WTC11 (cell line): ENCODE data around the gene MDN1. TPM values are rescaled to one million over a fixed set of nuclear protein-coding genes. Genes with fewer than 3 reads are reported as not detected.
"Not testable (repeated sequence)": the region's sequence is repeated elsewhere in the genome, so short reads cannot be mapped to it uniquely, and the experiment has no call there.

Experiments used
- ATAC-seq: fragments of 200-7000 bp; cut with Tn5 transposase; 2 replicates; pipeline ENCODE4 v1.10.0; 2021; ENCODE audit warnings: mild to moderate bottlenecking, moderate library complexity
- CTCF ChIA-PET: fragments of 300-600 bp; sonication (Branson Sonifier 250); formaldehyde crosslinking; loops from one replicate; lab custom pipeline; 2021; ENCODE audit warnings: antibody characterized with exemption; lab: Charles Lee
- POLR2A ChIA-PET: fragments of 350-600 bp; sonication (Branson Sonifier 250); formaldehyde crosslinking; loops from one replicate; lab custom pipeline; 2021; ENCODE audit warnings: antibody characterized with exemption; lab: Charles Lee
- DNase-seq: peaks from one replicate; pipeline ENCODE4 v3.0.0; 2021; ENCODE audit warnings: low spot score
- H3K27ac Mint-ChIP-seq: 2 replicates; pipeline ENCODE4 v1.8.0; 2021; ENCODE audit warnings: mixed read lengths
- H3K27me3 Mint-ChIP-seq: 2 replicates; pipeline ENCODE4 v1.8.0; 2021; ENCODE audit warnings: low read depth, mild to moderate bottlenecking, moderate library complexity, mixed read lengths
- H3K36me3 Mint-ChIP-seq: 2 replicates; pipeline ENCODE4 v1.8.0; 2021; ENCODE audit warnings: mixed read lengths
- H3K4me1 Mint-ChIP-seq: 2 replicates; pipeline ENCODE4 v1.8.0; 2022; ENCODE audit warnings: mixed read lengths
- H3K4me3 Mint-ChIP-seq: 2 replicates; pipeline ENCODE4 v1.8.0; 2021; ENCODE audit warnings: mild to moderate bottlenecking, moderate library complexity, mixed read lengths
- H3K9me3 Mint-ChIP-seq: 2 replicates; pipeline ENCODE4 v1.8.0; 2021; ENCODE audit warnings: mixed read lengths
- ARID4B ChIP-seq: sonication (generic); formaldehyde crosslinking; IDR thresholded peaks from 2 replicates; pipeline ENCODE4 v1.8.0; 2023; ENCODE audit warnings: missing genetic modification reagents, mild to moderate bottlenecking, borderline replicate concordance
- ATF1 ChIP-seq: sonication (generic); formaldehyde crosslinking; IDR thresholded peaks from 2 replicates; pipeline ENCODE4 v1.8.1; 2023; ENCODE audit warnings: mild to moderate bottlenecking, moderate library complexity, missing genetic modification reagents
- CBFB ChIP-seq: sonication (generic); formaldehyde crosslinking; IDR thresholded peaks from 2 replicates; pipeline ENCODE4 v1.8.1; 2022; ENCODE audit warnings: mild to moderate bottlenecking, low read depth, missing genetic modification reagents
- CDX4 ChIP-seq: fragments of 250-450 bp; sonication (Bioruptor Pico); IDR thresholded peaks from 2 replicates; pipeline ENCODE4 v1.9.0; 2021; ENCODE audit warnings: moderate library complexity, mild to moderate bottlenecking, inconsistent platforms, borderline replicate concordance
- CTCF ChIP-seq: fragments of 200-600 bp; IDR thresholded peaks from 2 replicates; pipeline ENCODE4 v1.8.0; 2022; ENCODE audit warnings: antibody characterized with exemption
- E2F1 ChIP-seq: sonication (generic); formaldehyde crosslinking; IDR thresholded peaks from 2 replicates; pipeline ENCODE4 v1.8.0; 2022; ENCODE audit warnings: mild to moderate bottlenecking, missing genetic modification reagents
- EMX1 ChIP-seq: fragments of 250-450 bp; sonication (Bioruptor Pico); IDR thresholded peaks from 2 replicates; pipeline ENCODE4 v1.8.0; 2021; ENCODE audit warnings: mild to moderate bottlenecking
- ETV6 ChIP-seq: sonication (generic); formaldehyde crosslinking; IDR thresholded peaks from 2 replicates; pipeline ENCODE4 v1.8.1; 2022; ENCODE audit warnings: mild to moderate bottlenecking, missing genetic modification reagents
- FOXK1 ChIP-seq: sonication (generic); formaldehyde crosslinking; IDR thresholded peaks from 2 replicates; pipeline ENCODE4 v1.8.0; 2022; ENCODE audit warnings: mild to moderate bottlenecking, moderate library complexity, missing genetic modification reagents
- FOXP1 ChIP-seq: sonication (generic); formaldehyde crosslinking; IDR thresholded peaks from 2 replicates; pipeline ENCODE4 v1.8.0; 2022; ENCODE audit warnings: missing genetic modification reagents, mild to moderate bottlenecking, moderate library complexity, borderline replicate concordance
- MAX ChIP-seq: sonication (generic); formaldehyde crosslinking; IDR thresholded peaks from 2 replicates; pipeline ENCODE4 v1.8.0; 2022; ENCODE audit warnings: mild to moderate bottlenecking, missing genetic modification reagents
- NFYB ChIP-seq: sonication (generic); formaldehyde crosslinking; conservative IDR thresholded peaks from 2 replicates; pipeline ENCODE4 v1.8.0; 2022; ENCODE audit warnings: low read depth, missing genetic modification reagents
- SP1 ChIP-seq: sonication (generic); formaldehyde crosslinking; conservative IDR thresholded peaks from 2 replicates; pipeline ENCODE4 v1.8.1; 2022; ENCODE audit warnings: missing genetic modification reagents
- USF1 ChIP-seq: sonication (generic); formaldehyde crosslinking; IDR thresholded peaks from 2 replicates; pipeline ENCODE4 v1.8.0; 2022; ENCODE audit warnings: mild to moderate bottlenecking, missing genetic modification reagents
- ZBTB21 ChIP-seq: sonication (generic); formaldehyde crosslinking; IDR thresholded peaks from 2 replicates; pipeline ENCODE4 v1.8.1; 2023; ENCODE audit warnings: mild to moderate bottlenecking, missing genetic modification reagents, borderline replicate concordance
- ZNF121 ChIP-seq: sonication (generic); formaldehyde crosslinking; IDR thresholded peaks from 2 replicates; pipeline ENCODE4 v1.8.0; 2023; ENCODE audit warnings: missing genetic modification reagents
- total RNA-seq: library from RNA; stranded (reverse); gene quantifications from 3 replicates; pipeline ENCODE4 v1.2.3, GENCODE V29; 2021

Gene MDN1
- total RNA-seq, 1 experiment from 2014 or later, result 195 TPM

- CTCF ChIA-PET, result interaction anchor here (1.3 kb wide), 1 partner anchor 209 kb away, joined by 4 read pairs; the partner anchor contains the start of gene ANKRD6
Measured at GRCh38 chr6:89641581-89641980, 178.0 kb downstream of the MDN1 start.

GRCh38 chr6:89640804-89641203, 178.8 kb downstream of the MDN1 start:
- TF ChIP-seq CTCF, result no peak
- TF ChIP-seq ARID4B (CRISPR knock-in tag), result no peak
- no peak for TF ChIP-seq ETV6
- TF ChIP-seq CDX4 (CRISPR knock-in tag), result no peak

More at GRCh38 chr6:89641581-89641980, 178.0 kb downstream of the MDN1 start:
- Mint-ChIP-seq H3K36me3 (peaks cover 56% of the 10 kb centered on the region), H3K4me1 (peaks cover 14% of the 10 kb centered on the region), H3K27ac (peak overlapping the region; percentile 58; the same call in 1 of the 2 replicates)
- H3K27me3 Mint-ChIP-seq, H3K9me3 Mint-ChIP-seq, DNase-seq, H3K4me3 Mint-ChIP-seq, ATAC-seq, POLR2A ChIA-PET: not testable (repeated sequence)
- TF ChIP-seq ZNF121 (CRISPR knock-in tag), result peak; percentile 81

GRCh38 chr6:89638320-89639195, 181.0 kb downstream of the MDN1 start, which contains the start of gene LYRM2:
TSS of gene LYRM2 (minus strand) at chr6:89638747. CDS start at chr6:89638716, 31 bp downstream.
- TF ChIP-seq EMX1 (CRISPR knock-in tag) (no peak), FOXK1 (peak; percentile 81), CTCF (no peak), MAX (CRISPR knock-in tag) (peak; percentile 61), E2F1 (0 out of 2 replicates have a peak, but pooled peaks have one; percentile 33), ATF1 (CRISPR knock-in tag) (0 out of 2 replicates have a peak, but pooled peaks have one; percentile 67), FOXP1 (CRISPR knock-in tag) (peak; percentile 50; the same call in 1 of the 2 replicates), ETV6 (peak; percentile 93), ZBTB21 (CRISPR knock-in tag) (0 out of 2 replicates have a peak, but pooled peaks have one; percentile 23), NFYB (CRISPR knock-in tag) (0 out of 2 replicates have a peak, but pooled peaks have one; percentile 21), CBFB (CRISPR knock-in tag) (0 out of 2 replicates have a peak, but pooled peaks have one; percentile 34), ZNF121 (CRISPR knock-in tag) (0 out of 2 replicates have a peak, but pooled peaks have one; percentile 68), SP1 (CRISPR knock-in tag) (peak; percentile 70), USF1 (CRISPR knock-in tag) (no peak)
- DNase-seq (peak; percentile 94), ATAC-seq (peak; percentile 92)
- POLR2A ChIA-PET, result no interaction called here
- peaks cover 14% of the 10 kb centered on the region for H3K4me1 Mint-ChIP-seq
- CTCF ChIA-PET, result interaction anchor here (0.6 to 2.3 kb wide), 8 partner anchors 12 to 327 kb away, joined by 3 to 14 read pairs (median 6); no protein-coding TSS in a partner anchor
- H3K27ac Mint-ChIP-seq, result peak within 1 kb of the TSS; percentile 98
- H3K4me3 Mint-ChIP-seq, result peak within 1 kb of the TSS; percentile 94
- H3K27me3 Mint-ChIP-seq, result no peaks in the 10 kb centered on the region
- no peaks in the 10 kb centered on the region for H3K9me3 Mint-ChIP-seq
- peaks cover 41% of the 10 kb centered on the region for H3K36me3 Mint-ChIP-seq

More at GRCh38 chr6:89640804-89641203, 178.8 kb downstream of the MDN1 start:
- H3K4me1 Mint-ChIP-seq, result peaks cover 14% of the 10 kb centered on the region
- ChIA-PET CTCF (interaction anchor here (0.6 to 1.3 kb wide), 3 partner anchors 208 to 300 kb away, joined by 3 to 4 read pairs (median 4); partner anchors contain the start of gene ANKRD6), POLR2A (interaction anchor here (0.6 kb wide), 1 partner anchor 8 kb away, joined by 3 read pairs; no protein-coding TSS in a partner anchor)
- DNase-seq (no peak), ATAC-seq (no peak)
- H3K4me3 Mint-ChIP-seq, result no peak overlapping the region
- peak overlapping the region; percentile 13 for H3K27ac Mint-ChIP-seq
- no peaks in the 10 kb centered on the region for H3K9me3 Mint-ChIP-seq
- no peaks in the 10 kb centered on the region for H3K27me3 Mint-ChIP-seq
- peaks cover 56% of the 10 kb centered on the region for H3K36me3 Mint-ChIP-seq
